Left forelimb (tissue), 1 donor: Measurements from ENCODE around the gene LCNL1.
"Not testable (repeated sequence)": the region's sequence is repeated elsewhere in the genome, so short reads cannot be mapped to it uniquely, and the experiment has no call there.

ENCODE experiments used
- DNase-seq: peaks from one replicate; pipeline ENCODE4 v3.0.0-alpha.2; 2018; ENCODE audit warnings: low spot score

LCNL1 gene

DNA sequence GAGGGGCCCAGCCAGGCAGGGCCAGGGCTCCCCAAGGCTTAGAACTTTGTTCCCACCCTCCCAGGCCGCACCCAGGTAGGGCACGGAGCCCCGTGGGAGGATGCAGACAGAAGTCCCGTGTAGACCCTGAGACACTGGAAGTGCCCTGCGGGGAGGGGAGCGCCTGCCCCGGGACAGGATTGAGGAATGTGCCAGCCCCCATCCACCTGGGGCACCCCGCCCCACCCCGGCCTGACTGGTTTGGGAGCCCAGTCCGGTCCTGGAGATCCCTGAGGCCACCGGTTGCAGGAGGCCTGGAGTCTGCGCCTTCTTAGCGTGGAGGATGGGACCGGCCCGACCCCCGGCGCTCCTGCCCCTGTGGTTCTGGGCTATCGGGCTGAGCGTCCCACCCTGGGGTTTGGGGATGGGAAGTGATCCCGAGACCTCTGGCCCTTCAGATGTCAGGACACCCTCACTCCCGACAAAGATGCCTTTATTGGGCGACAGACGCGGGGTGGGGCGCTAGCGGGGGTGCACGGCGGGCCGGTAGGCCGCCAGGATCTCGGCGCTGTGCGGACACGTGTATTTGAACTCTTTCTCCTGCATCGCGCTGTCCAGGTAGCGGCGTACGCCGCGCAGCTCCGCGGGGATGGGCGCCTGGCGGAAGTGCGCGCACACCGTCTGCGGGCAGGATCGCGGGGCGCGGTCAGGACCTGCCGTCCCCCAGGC, 11.5 kb downstream of the LCNL1 start:
- DNase-seq = no peak

DNA sequence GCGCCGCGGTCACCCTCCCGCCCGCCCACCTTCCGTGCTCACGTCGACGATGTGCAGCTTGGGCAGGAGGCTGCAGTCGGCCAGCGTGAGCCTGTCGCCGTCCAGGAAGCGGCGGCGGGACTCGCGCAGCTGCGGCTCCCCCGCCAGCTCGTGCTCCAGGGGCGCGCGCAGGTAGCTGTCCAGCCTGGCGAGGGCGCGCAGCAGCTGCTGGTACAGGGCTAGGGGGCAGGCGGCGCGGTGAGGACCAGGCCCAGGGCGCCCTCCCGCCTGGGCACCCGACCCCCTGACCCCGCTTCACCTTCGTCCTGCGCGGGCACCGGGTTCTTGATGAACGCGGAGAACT, 12.1 kb downstream of the LCNL1 start:
- no peak for DNase-seq

DNA sequence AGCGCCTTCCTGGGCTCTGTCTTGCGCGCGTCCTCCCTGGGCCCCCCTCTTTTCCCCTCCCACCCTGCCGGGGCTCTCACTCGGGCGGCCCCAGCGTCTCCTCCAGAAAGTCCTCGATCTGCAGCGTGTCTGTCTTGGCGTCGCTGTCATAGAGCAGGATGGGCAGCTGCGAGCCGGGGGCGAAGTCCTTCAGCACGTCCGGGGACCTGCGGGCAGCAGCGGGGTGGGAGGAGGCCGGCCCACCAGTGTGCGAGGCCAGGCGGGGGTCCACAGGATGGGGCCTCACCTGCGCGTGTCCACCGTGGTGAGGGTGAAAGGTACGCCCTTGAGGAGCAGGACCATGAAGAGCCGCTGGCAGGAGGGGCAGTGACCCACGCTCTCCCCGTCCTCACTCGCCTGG, 12.6 kb downstream of the LCNL1 start:
- DNase-seq = no peak

DNA sequence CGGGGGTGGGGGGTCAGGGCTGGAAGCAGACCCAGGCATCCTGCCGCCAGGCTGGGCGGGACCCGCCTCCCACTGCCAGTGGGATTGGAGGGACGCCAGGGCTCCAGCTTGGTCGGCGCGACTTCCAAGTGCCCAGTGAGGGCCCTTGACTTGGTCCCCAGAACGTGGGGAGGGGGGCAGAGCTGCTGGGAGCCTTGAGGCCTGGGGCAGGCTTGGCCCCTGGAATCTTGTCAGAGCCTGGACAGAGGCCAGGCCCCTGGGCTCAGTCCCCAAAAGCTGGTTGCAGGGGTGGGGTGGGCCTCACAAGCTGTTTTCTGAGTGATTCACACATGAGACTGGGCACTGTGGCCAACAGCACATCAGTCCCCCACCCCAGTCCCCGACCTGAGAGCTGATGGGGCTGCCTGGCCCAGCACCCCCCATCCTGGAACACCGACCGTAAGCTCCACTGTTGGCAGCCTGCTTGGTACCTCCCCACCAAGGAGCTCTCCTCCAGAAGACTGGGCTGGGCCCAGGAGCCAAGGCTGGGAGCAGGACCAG, 13.0 kb downstream of the LCNL1 start:
- no peak for DNase-seq

DNA sequence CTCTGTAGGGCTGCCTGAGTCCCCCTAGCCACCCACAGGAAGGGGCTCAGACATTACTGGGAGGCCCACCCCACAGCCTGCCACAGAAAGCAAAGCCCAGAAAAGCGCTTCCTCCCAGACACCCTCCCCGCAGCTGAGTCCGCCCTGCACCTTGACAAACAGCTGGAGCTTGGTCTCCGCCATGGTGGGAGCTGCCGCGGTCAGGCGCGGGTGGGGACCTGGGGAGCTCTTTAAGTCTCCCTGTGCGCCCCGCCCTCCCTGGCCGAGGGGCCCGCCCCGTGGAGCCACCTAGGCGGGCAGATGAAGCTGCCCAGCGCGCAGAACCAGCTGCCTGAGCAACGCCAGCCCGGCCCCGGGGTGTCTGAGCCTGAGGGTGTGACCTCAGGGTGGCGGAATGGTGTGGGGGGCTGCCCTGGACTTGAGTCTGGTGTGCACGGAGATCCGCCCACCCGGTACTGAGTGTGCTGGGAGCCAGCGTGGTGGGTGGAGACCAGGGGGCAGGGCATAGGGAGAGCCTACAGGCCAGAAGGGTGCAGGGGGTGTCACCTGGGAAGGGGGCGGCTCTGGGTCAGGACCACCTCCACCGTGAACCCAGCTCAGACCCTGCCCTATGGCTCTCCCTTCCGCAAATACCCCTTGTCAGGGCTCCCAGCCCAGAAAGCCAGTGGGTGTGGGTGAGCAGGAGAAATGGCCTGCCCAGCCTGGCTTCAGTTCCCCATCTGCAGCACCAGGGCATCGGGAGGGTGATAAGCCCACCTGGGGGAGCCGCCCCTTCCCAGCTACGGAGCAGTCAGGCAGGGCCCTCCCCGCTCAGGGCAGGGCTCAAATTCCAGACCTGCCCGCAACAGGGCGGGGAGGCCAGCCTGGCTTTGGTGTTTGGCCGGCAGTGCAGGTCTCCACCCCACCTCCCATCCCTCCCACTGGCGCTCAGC, 13.8 kb downstream of the LCNL1 start, which contains the start of gene CLIC3:
CLIC3 (minus strand) TSS at position 208 of the 932 bp plus-strand sequence; CDS start at position 183, 25 bp downstream.
- no peak for DNase-seq

GRCh38 chr9:136997371-136997770, 14.6 kb downstream of the LCNL1 start:
- DNase-seq = no peak

GRCh38 chr9:136997830-136998234, 15.0 kb downstream of the LCNL1 start:
- no peak for DNase-seq

DNA sequence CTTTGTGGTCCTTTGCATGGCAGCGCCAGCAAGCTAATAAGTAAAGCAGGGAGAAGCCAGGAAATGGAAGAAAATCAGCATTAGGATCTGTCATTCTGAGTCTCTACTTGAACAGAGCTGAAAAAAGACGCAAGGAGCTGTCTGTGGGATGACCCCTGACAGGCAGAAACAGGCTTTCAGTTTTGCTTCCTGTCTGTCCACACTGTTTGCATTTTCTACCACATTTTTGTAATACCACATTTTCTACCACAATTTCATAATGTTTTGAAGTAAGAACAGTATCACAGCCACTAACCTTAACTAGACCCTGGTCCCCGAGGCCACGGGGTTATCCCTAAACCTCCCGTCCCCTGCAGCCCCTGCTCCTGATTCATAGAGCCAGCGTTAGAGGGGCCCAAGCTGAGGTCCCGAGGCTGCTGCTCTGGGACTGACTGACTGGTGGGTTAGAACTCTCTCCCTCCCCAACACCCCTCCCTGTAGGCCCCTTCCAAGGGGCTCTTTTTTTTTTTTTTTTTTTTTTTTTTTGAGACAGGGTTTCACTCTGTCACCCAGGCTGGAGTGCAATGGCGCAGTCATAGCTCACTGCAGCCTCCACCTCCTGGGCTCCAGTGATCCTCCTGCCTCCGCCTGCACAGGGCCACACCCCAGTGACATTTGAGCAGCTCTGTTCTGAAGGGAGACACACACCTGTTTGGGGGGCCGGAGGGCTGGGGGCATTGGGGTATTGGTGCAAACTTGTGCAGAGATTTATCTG, 17.6 kb downstream of the LCNL1 start:
- no peak for DNase-seq

DNA sequence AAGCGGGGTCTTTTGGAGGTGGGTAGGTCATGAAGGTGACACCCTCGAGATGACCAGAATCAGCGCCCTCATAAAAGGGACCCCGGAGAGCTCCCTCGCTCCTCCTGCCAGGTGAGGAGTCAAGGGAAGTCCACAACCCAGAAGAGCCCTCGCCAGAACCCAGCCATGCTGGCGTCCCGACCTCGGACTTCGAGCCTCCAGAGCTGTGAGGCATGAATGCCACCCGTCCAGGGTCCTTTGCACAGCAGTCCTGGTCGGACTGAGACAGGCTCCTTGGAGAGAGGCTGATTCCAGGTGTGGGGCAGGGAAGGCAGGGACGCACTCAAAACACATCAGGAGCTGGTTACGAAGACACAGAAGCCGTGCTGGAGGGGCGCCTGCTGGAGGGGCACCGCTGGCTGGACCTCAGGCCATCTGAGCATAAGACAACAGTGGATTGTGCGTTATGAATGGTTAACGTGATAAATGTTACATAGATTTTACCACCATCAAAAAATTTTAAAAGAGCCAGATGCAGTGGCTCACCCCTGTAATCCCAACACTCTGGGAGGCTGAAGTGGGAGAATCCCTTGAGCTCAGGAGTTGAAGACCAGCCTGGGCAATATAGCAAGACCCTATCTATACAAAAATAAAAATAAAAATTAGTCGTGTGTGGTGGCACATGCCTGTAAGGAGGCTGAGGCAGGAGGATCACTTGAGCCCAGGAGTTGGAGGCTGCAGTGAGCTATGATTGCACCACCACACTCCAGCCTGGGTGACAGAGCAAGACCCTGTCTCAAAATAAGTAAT, 19.3 kb downstream of the LCNL1 start:
- no peak for DNase-seq

DNA sequence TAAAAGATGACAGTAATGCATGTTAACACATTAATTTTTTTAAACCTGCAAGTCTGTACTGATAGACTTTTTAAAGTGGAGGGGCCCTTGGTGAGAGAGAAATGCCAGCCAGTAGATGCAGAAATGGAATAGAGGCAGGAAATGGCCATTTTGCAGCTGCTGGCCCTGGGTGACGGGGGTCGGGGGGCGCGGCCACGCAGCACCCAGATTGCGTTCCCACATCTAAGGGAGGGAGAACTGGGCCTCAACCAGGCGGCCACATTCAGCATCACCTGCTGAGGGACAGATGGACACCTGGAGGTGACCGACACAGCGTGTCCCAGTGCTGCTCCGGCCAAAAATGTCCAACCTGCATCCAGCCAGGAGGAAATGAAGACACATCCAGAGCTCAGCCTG, 19.9 kb downstream of the LCNL1 start:
- no peak for DNase-seq

- DNase-seq = not testable (repeated sequence)
Observed at GRCh38 chr9:137004285-137004684, 21.5 kb downstream of the LCNL1 start.

- no peak for DNase-seq
Observed at GRCh38 chr9:137006116-137007003, 23.6 kb downstream of the LCNL1 start.

- DNase-seq = no peak
Observed at GRCh38 chr9:137007108-137007815, 24.5 kb downstream of the LCNL1 start.

- no peak for DNase-seq
Observed at GRCh38 chr9:137007816-137008270, 25.1 kb downstream of the LCNL1 start.

- no peak for DNase-seq
Observed at GRCh38 chr9:137008312-137008711, 25.5 kb downstream of the LCNL1 start.

GRCh38 chr9:137009217-137009616, 26.4 kb downstream of the LCNL1 start:
- DNase-seq = no peak

- DNase-seq = no peak
Observed at GRCh38 chr9:137009938-137010732, 27.3 kb downstream of the LCNL1 start.

GRCh38 chr9:137011156-137011555, 28.4 kb downstream of the LCNL1 start:
- no peak for DNase-seq
